PFSK-1 (cell line): ENCODE results near the gene RBMS3.

Source experiments
- FOXP2 ChIP-seq: optimal IDR thresholded peaks from 2 replicates; pipeline ENCODE3; 2011; ENCODE audit warnings: borderline replicate concordance, control low read depth, inconsistent platforms; ENCODE audit not compliant: insufficient read depth; ENCODE audit errors: extremely low read length, extremely low read depth
- SIN3A ChIP-seq: IDR thresholded peaks from 2 replicates; pipeline ENCODE4 v1.6.1; 2012; ENCODE audit warnings: mild to moderate bottlenecking, low read length, moderate library complexity, borderline replicate concordance; ENCODE audit not compliant: insufficient read depth

- TF ChIP-seq SIN3A = no peak
- TF ChIP-seq FOXP2 = no peak
Measured at GRCh38 chr3:29804044-29804443, 523.2 kb downstream of the RBMS3 start.
